ENCODE measurements around the gene PIP5K1B. TPM values are rescaled to one million over a fixed set of nuclear protein-coding genes. Genes with fewer than 3 reads are reported as not detected.

Gene PIP5K1B
- total and polyA plus RNA-seq, 10 of the 15 experiments (the other 5 are each of a cell fraction or from before 2014, with no cell fraction given): 6.8 to 16.3 (median 10.6) TPM

- H4K20me1 ChIP-seq (ENCODE audit: control insufficient read depth, insufficient read depth): no peaks in the 10 kb centered on the region
- no peak for ATAC-seq
- in situ Hi-C loops (cut with MboI) (loop anchor here (5.0 kb wide), 1 partner anchor 259 kb away; no protein-coding TSS in a partner anchor), intact Hi-C loops (cut with micrococcal nuclease; ENCODE audit: unreplicated experiment) (no loop called here)
- H3K27me3 ChIP-seq (replicated peaks in 1 of 2; ENCODE audit: control insufficient read depth in 2 of 2, insufficient read depth in 2 of 2, low read length in 1 of 2): no peaks in the 10 kb centered on the region
- H3K4me2 ChIP-seq (ENCODE audit: control insufficient read depth, insufficient read depth): no peak overlapping the region
- H3K27ac ChIP-seq (ENCODE audit: control insufficient read depth, insufficient read depth): no peak overlapping the region
- no peaks in the 10 kb centered on the region for H3K9me3 ChIP-seq (replicated peaks; ENCODE audit: control insufficient read depth, insufficient read depth, low read length)
- ChIA-PET RAD21 (ENCODE audit: unreplicated experiment) (no interaction called here), CTCF (no interaction called here), SMC1A (ENCODE audit: uncharacterized antibody, unreplicated experiment) (no interaction called here), POLR2A (no interaction called here)
- FAIRE-seq: no peak
- DNase-seq (ENCODE audit: low read depth, low spot score): no peak
- H2AFZ ChIP-seq (ENCODE audit: control insufficient read depth, low read depth, low read length): no peak overlapping the region
- no TSS peak for BruUV-seq (replicated peaks)
- no peaks in the 10 kb centered on the region for H3K79me2 ChIP-seq (ENCODE audit: control insufficient read depth, insufficient read depth, low read length)
- no peak overlapping the region for H3K9ac ChIP-seq (ENCODE audit: control insufficient read depth, insufficient read depth, low read length)
- WGBS (ENCODE audit: insufficient coverage, insufficient replicate concordance, low lambda C conversion rate, missing lambda C conversion rate): 38% methylated on average over 6 of the region's 6 CpGs
- no peak for TF ChIP-seq POLR2AphosphoS5 (IDR thresholded peaks at IDR 0.05; ENCODE audit: low read length)
- TF ChIP-seq BCLAF1 (IDR thresholded peaks at IDR 0.05): no peak
- TF ChIP-seq BCL3 (IDR thresholded peaks at IDR 0.05; ENCODE audit: borderline replicate concordance, insufficient read depth, low read depth, low read length, poor library complexity, severe bottlenecking): no peak
- no peak for TF ChIP-seq CHD4 (IDR thresholded peaks at IDR 0.05)
- no peak for TF ChIP-seq IRF5 (IDR thresholded peaks at IDR 0.05; ENCODE audit: borderline replicate concordance)
- TF ChIP-seq DPF2 (IDR thresholded peaks at IDR 0.05): no peak
- no peak for TF ChIP-seq POLR2AphosphoS2 (IDR thresholded peaks at IDR 0.05; ENCODE audit: low read depth, low read length)
- no peak for TF ChIP-seq ZBTB40 (IDR thresholded peaks at IDR 0.05; ENCODE audit: borderline replicate concordance)
- no peaks in the 10 kb centered on the region for H3K36me3 ChIP-seq (ENCODE audit: control insufficient read depth in 2 of 2, insufficient read depth in 2 of 2, low read length in 1 of 2)
- H3K4me3 ChIP-seq: no peak overlapping the region
- H3K4me1 ChIP-seq (ENCODE audit: control insufficient read depth, insufficient read depth, low read length): peaks cover 13% of the 10 kb centered on the region
These were observed 136.4 kb downstream of the PIP5K1B start for GRCh38 chr9:68841276-68842052.
